Calu3 (cell line): Measurements from ENCODE around the gene TTC21A. TPM values are rescaled to one million over a fixed set of nuclear protein-coding genes. Genes with fewer than 3 reads are reported as not detected.

Experiments used
- BruUV-seq: library from RNA; stranded (reverse); fragments of 400-500 nt; replicated peaks from 2 replicates; lab custom pipeline; 2021; lab: Mats Ljungman, UMichigan
- CTCF ChIA-PET: fragments of 300-600 bp; sonication (Branson Sonifier 250); formaldehyde crosslinking; loops from one replicate; lab custom pipeline; 2022; ENCODE audit warnings: antibody characterized with exemption; lab: Charles Lee
- DNase-seq: peaks from one replicate; pipeline ENCODE4 v3.0.0; 2022
- H3K27ac Mint-ChIP-seq: one replicate; pipeline ENCODE4 v1.8.0; 2022; ENCODE audit warnings: mixed read lengths; ENCODE audit not compliant: unreplicated experiment
- H3K27me3 Mint-ChIP-seq: one replicate; pipeline ENCODE4 v1.8.0; 2022; ENCODE audit warnings: mixed read lengths; ENCODE audit not compliant: unreplicated experiment
- H3K36me3 Mint-ChIP-seq: one replicate; pipeline ENCODE4 v1.8.0; 2022; ENCODE audit warnings: mild to moderate bottlenecking, moderate library complexity, mixed read lengths; ENCODE audit not compliant: insufficient read depth, unreplicated experiment
- H3K4me1 Mint-ChIP-seq: one replicate; pipeline ENCODE4 v1.8.0; 2022; ENCODE audit warnings: mild to moderate bottlenecking, low read depth, mixed read lengths; ENCODE audit not compliant: unreplicated experiment
- H3K4me3 Mint-ChIP-seq: one replicate; pipeline ENCODE4 v1.8.0; 2022; ENCODE audit warnings: mild to moderate bottlenecking, low read depth, moderate library complexity, mixed read lengths; ENCODE audit not compliant: unreplicated experiment
- H3K9me3 Mint-ChIP-seq: one replicate; pipeline ENCODE4 v1.8.0; 2022; ENCODE audit warnings: low read depth, mixed read lengths; ENCODE audit not compliant: unreplicated experiment
- intact Hi-C: fragments of 100-400 bp; cut with micrococcal nuclease; formaldehyde crosslinking; loops from one replicate; pipeline ENCODE4 v1.10.0; 2022; ENCODE audit not compliant: unreplicated experiment
- total RNA-seq: library from RNA; stranded (reverse); gene quantifications from 2 replicates; pipeline ENCODE4 v1.2.3, GENCODE V29; 2022
- TF ChIP-seq, protein P1 (sequence below): fragments of 200-600 bp; IDR thresholded peaks from one replicate; pipeline ENCODE4 v1.8.0; 2022; ENCODE audit warnings: antibody characterized with exemption; ENCODE audit not compliant: unreplicated experiment

TTC21A gene
- total RNA-seq, 1 experiment from 2014 or later, result 8.1 TPM

DNA sequence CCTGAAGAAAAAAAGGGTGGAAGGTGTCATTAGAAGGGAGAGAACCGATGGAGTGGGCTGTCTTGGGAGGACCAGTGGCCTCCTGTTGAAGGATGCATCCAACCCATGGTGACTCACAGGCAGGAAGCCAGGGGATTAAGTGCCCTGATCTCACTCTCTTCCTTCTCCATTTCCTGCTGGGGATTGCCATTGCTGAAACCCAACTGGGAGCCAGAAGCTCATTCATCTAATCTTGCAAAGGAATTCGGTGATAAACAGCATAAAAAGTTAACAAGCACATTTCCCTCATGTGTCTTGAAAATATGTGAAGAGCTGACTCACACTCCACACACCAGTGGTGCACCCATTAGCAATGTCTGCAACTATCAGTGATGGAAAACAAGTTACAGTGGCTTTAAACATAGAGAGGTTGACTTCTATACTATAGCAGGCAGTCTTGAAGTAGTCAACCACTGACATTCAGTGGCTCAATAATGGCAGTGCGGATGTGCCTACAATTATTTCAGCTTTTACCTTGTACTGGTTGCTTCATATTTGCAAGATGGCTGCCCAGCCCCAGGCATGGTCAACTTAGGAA, 58.7 kb downstream of the TTC21A start:
- peaks cover 8% of the 10 kb centered on the region for H3K4me1 Mint-ChIP-seq
- H3K9me3 Mint-ChIP-seq, result no peaks in the 10 kb centered on the region
- H3K27ac Mint-ChIP-seq, result peak overlapping the region; percentile 13
- CTCF ChIA-PET, result interaction anchor here (1.4 to 1.5 kb wide), 2 partner anchors 41 to 122 kb away, joined by 4 to 7 read pairs; no protein-coding TSS in a partner anchor
- no peaks in the 10 kb centered on the region for H3K27me3 Mint-ChIP-seq
- no peak overlapping the region for H3K4me3 Mint-ChIP-seq
- TF ChIP-seq, protein P1, sequence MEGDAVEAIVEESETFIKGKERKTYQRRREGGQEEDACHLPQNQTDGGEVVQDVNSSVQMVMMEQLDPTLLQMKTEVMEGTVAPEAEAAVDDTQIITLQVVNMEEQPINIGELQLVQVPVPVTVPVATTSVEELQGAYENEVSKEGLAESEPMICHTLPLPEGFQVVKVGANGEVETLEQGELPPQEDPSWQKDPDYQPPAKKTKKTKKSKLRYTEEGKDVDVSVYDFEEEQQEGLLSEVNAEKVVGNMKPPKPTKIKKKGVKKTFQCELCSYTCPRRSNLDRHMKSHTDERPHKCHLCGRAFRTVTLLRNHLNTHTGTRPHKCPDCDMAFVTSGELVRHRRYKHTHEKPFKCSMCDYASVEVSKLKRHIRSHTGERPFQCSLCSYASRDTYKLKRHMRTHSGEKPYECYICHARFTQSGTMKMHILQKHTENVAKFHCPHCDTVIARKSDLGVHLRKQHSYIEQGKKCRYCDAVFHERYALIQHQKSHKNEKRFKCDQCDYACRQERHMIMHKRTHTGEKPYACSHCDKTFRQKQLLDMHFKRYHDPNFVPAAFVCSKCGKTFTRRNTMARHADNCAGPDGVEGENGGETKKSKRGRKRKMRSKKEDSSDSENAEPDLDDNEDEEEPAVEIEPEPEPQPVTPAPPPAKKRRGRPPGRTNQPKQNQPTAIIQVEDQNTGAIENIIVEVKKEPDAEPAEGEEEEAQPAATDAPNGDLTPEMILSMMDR, result no peak
- no peaks in the 10 kb centered on the region for H3K36me3 Mint-ChIP-seq
- intact Hi-C loops, result no loop called here
- no TSS peak for BruUV-seq
- no peak for DNase-seq

DNA sequence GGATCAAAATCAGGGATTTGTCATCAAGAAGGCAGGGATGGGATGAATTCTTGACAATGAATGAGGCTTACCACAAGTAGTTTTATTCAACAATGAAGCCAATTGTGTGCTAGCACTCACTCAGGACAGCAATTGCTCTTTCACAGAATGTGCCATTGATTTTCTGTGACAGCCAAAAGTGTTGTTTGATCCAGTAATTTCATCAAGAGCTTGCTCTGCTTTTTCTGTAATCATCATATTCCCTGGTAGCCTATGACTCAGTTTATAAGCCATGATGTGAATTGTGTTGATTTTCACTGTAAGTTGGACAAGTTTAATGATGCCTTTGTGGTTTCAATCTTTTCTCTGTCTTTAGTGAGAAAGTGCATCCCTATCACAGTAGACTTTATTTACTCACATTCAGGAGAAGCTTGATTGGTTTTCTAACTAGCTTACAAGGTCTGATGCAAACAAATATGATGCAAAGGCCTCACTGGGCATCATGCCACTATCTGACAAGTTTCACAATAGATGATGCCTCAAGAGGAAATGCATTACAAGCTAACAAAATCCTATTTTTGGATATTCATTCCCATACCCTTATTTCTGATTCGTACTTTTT, 59.6 kb downstream of the TTC21A start:
- Mint-ChIP-seq H3K4me1 (peaks cover 8% of the 10 kb centered on the region), H3K4me3 (no peak overlapping the region), H3K36me3 (no peaks in the 10 kb centered on the region), H3K27ac (peak overlapping the region; percentile 13), H3K27me3 (no peaks in the 10 kb centered on the region), H3K9me3 (no peaks in the 10 kb centered on the region)
- CTCF ChIA-PET, result interaction anchor here (0.7 to 1.5 kb wide), 3 partner anchors 11 to 121 kb away, joined by 3 to 7 read pairs (median 4); no protein-coding TSS in a partner anchor
- intact Hi-C loops, result no loop called here
- TF ChIP-seq, protein P1, result no peak
- no TSS peak for BruUV-seq
- no peak for DNase-seq

DNA sequence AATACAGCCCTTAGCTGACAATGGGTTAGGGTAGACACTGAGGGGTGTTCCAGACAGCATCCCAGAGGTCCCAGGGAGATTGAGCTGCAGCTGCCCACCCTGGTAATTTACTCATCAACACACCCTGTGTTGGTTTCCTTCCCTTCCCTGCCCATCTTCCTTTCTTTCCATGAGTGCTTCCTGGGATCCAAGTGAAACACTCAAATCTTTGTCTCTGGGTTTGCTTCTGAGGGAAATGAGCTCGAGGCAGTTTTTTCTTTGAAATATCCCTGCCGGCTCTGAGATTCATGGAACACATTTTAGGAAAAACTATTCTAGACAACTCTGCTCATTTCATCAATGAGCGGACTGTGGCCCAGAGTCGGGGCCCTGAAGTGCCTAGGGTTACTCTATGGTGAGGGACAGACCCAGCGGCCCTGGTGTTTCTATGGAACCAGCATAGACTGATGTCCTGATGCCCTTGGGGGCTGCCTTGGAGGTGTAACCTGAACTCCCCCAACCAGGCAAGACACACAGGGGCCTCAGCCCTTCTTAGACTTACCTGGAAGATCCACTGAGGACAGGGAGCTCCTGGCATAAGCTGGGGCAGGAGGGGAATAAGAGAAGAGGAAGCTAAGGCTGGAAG, 60.8 kb downstream of the TTC21A start:
- H3K27ac Mint-ChIP-seq, result no peak overlapping the region

DNA sequence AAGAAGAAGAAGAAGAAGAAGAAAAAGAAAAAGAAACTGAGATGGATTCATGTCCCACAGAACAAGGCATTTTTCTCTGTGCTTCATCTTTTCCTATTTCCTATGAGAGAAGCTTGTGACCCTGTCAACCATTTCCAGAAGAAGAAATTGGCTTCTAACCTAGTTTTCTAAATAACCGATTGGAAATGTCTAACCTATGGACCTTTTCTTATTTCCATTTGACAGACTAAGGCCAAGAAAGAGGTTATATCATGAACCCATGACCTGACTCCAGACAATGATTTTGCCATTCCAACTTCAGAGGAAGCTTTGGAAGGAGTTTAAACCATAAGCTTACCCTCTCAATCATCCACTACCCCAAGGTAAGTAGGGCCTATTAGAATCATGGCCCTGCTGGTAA, 62.2 kb downstream of the TTC21A start:
- CTCF ChIA-PET, result no interaction called here
- Mint-ChIP-seq H3K27me3 (no peaks in the 10 kb centered on the region), H3K4me1 (peaks cover 8% of the 10 kb centered on the region), H3K36me3 (no peaks in the 10 kb centered on the region), H3K4me3 (no peak overlapping the region), H3K27ac (no peak overlapping the region), H3K9me3 (no peaks in the 10 kb centered on the region)
- TF ChIP-seq, protein P1, result no peak
- intact Hi-C loops, result no loop called here
- no TSS peak for BruUV-seq
- no peak for DNase-seq

More for the DNA sequence above, 60.8 kb downstream of the TTC21A start:
- no peak overlapping the region for H3K4me3 Mint-ChIP-seq
- DNase-seq, result no peak
- no peaks in the 10 kb centered on the region for H3K36me3 Mint-ChIP-seq
- peaks cover 8% of the 10 kb centered on the region for H3K4me1 Mint-ChIP-seq
- no peaks in the 10 kb centered on the region for H3K27me3 Mint-ChIP-seq
- TF ChIP-seq, protein P1, result no peak
- CTCF ChIA-PET, result interaction anchor here (0.8 kb wide), 1 partner anchor 328 kb away, joined by 3 read pairs; no protein-coding TSS in a partner anchor
- no TSS peak for BruUV-seq
- H3K9me3 Mint-ChIP-seq, result no peaks in the 10 kb centered on the region
- intact Hi-C loops, result no loop called here
